A549 (cell line): ENCODE measurements around the gene PAQR7. TPM values are rescaled to one million over a fixed set of nuclear protein-coding genes. Genes with fewer than 3 reads are reported as not detected.
A peak's percentile ranks its signal among the peaks of the same experiment; 100 is the strongest.

Experiments used
- ATAC-seq, 2 experiments: fragments of 200-7000 bp in 1 of 2; fragments of >200 bp in 1 of 2; cut with Nextera tagmentation in 1 of 2; cut with Tn5 transposase in 1 of 2; 3 replicates each; pipeline versions ENCODE4 v1.8.0 to v1.9.1; 2018 to 2020; ENCODE audit warnings: mild to moderate bottlenecking in 1 of 2, moderate library complexity in 1 of 2
- CTCF ChIA-PET: fragments of 300-600 bp; sonication (Branson Sonifier 250); formaldehyde crosslinking; extraction: SDS; loops from one replicate; lab custom pipeline; 2021; ENCODE audit warnings: antibody characterized with exemption, inconsistent platforms; lab: Yijun Ruan, JAX
- POLR2A ChIA-PET: fragments of 350-600 bp; formaldehyde crosslinking; extraction: SDS; loops from one replicate; lab custom pipeline; 2021; ENCODE audit warnings: antibody characterized with exemption, inconsistent platforms; lab: Yijun Ruan, JAX
- DNase-seq, 2 experiments: peaks; one replicate each; pipeline versions ENCODE4 v3.0.0 to v3.0.0-alpha.2; 2011 to 2016; ENCODE audit warnings: low read depth in 1 of 2, low spot score in 1 of 2
- FAIRE-seq: peaks from 2 replicates; lab custom pipeline; 2011; peaks lifted over from hg19 to GRCh38; lab: Jason Lieb, UNC
- H3K27ac ChIP-seq, 2 experiments: fragments of >200 bp; sonication (Bioruptor Twin); formaldehyde crosslinking; 3 replicates each; pipeline ENCODE4 v1.5.1; 2016 to 2017
- H3K4me1 ChIP-seq: fragments of >200 bp; sonication (Bioruptor Twin); formaldehyde crosslinking; 3 replicates; pipeline ENCODE4 v1.6.1; 2016
- H3K4me2 ChIP-seq: fragments of >200 bp; sonication (Bioruptor Twin); formaldehyde crosslinking; 3 replicates; pipeline ENCODE4 v1.6.1; 2016
- H3K4me3 ChIP-seq: fragments of >200 bp; sonication (Bioruptor Twin); formaldehyde crosslinking; 3 replicates; pipeline ENCODE4 v1.5.1; 2016
- H3K9me3 ChIP-seq: fragments of >200 bp; sonication (Bioruptor Twin); formaldehyde crosslinking; 3 replicates; pipeline ENCODE4 v1.6.1; 2016
- BHLHE40 ChIP-seq: IDR thresholded peaks from 2 replicates; pipeline ENCODE4 v1.6.1; 2012; ENCODE audit warnings: low read depth, low read length, inconsistent platforms
- HES2 ChIP-seq: fragments of >200 bp; sonication (Bioruptor Twin); formaldehyde crosslinking; IDR thresholded peaks from 2 replicates; pipeline ENCODE4 v1.6.1; 2016
- HOXB13 ChIP-seq: fragments of 250-450 bp; sonication (Bioruptor Pico); IDR thresholded peaks from 2 replicates; pipeline ENCODE4 v1.5.0; 2020; ENCODE audit warnings: low read depth, mild to moderate bottlenecking, moderate library complexity
- JUNB ChIP-seq: fragments of >200 bp; sonication (Bioruptor Twin); formaldehyde crosslinking; IDR thresholded peaks from 2 replicates; pipeline ENCODE4 v1.6.1; 2016
- KDM1A ChIP-seq: fragments of 200-600 bp; sonication (generic); IDR thresholded peaks from 2 replicates; pipeline ENCODE4 v1.6.1; 2016; ENCODE audit warnings: low read depth, mild to moderate bottlenecking
- MAFK ChIP-seq: fragments of 450-650 bp; IDR thresholded peaks from 2 replicates; pipeline ENCODE4 v1.6.1; 2014; ENCODE audit not compliant: partially characterized antibody
- MAZ ChIP-seq: fragments of 150-350 bp; IDR thresholded peaks from 2 replicates; pipeline ENCODE4 v1.6.1; 2014; ENCODE audit warnings: antibody characterized with exemption, low read depth, low read length, borderline replicate concordance
- MYC ChIP-seq: IDR thresholded peaks from 2 replicates; pipeline ENCODE4 v1.6.1; 2012; ENCODE audit warnings: mild to moderate bottlenecking, inconsistent platforms, low read length, improper control_type of control experiment, borderline replicate concordance
- NR3C1 ChIP-seq: fragments of >200 bp; sonication (Bioruptor Twin); formaldehyde crosslinking; IDR thresholded peaks from 3 replicates; pipeline ENCODE4 v1.6.1; 2017
- PBX3 ChIP-seq: IDR thresholded peaks from 2 replicates; pipeline ENCODE4 v1.6.1; 2012
- RARB ChIP-seq: fragments of 250-450 bp; sonication (Bioruptor Pico); IDR thresholded peaks from 2 replicates; pipeline ENCODE4 v1.8.0; 2021; ENCODE audit warnings: mild to moderate bottlenecking, moderate library complexity
- USF2 ChIP-seq: fragments of 450-650 bp; IDR thresholded peaks from 2 replicates; pipeline ENCODE4 v1.6.1; 2014; ENCODE audit warnings: antibody characterized with exemption
- ZC3H11A ChIP-seq: fragments of 450-650 bp; IDR thresholded peaks from 2 replicates; pipeline ENCODE4 v1.6.1; 2014; ENCODE audit warnings: antibody characterized with exemption, mild to moderate bottlenecking
- ZFP36 ChIP-seq: fragments of 450-650 bp; IDR thresholded peaks from 2 replicates; pipeline ENCODE4 v1.6.1; 2014; ENCODE audit warnings: borderline replicate concordance; ENCODE audit not compliant: partially characterized antibody
- ZNF302 ChIP-seq: fragments of 250-450 bp; sonication (Bioruptor Pico); IDR thresholded peaks from 2 replicates; pipeline ENCODE4 v1.9.0; 2021; ENCODE audit warnings: inconsistent platforms, mild to moderate bottlenecking, moderate library complexity
- WGBS: methylation state at CpG from one replicate; pipeline ENCODE4 v1.1.6; 2017; ENCODE audit errors: missing lambda C conversion rate; 5-methylcytosine and 5-hydroxymethylcytosine counted together
- polyA plus RNA-seq, 4 experiments: library from polyadenylated mRNA; depleted of rRNA in 3 of 4; stranded (reverse); fragments of >200 nt; fragmentation: RNase III in 1 of 4; extraction: RNeasy Plus Mini Kit Qiagen cat#74134 plus additional on column Dnase treatment in 1 of 4; gene quantifications; 2 replicates in 3 of 4; 3 replicates in 1 of 4; pipeline ENCODE4 v1.2.3, GENCODE V29; 2011 to 2017

The PAQR7 gene
- polyA plus RNA-seq, 2 of the 4 experiments (the other 2 are of a cell fraction): 2.3 to 6.0 TPM

GRCh38 chr1:25872713-25873112, 2.8 kb downstream of the PAQR7 start:
- TF ChIP-seq HOXB13 (CRISPR knock-in tag) (no peak), PBX3 (no peak), JUNB (no peak), NR3C1 (no peak), ZNF302 (CRISPR knock-in tag) (no peak), MYC (no peak), MAFK (no peak), MAZ (no peak), HES2 (no peak), USF2 (no peak)
- POLR2A ChIA-PET: no interaction called here
- CTCF ChIA-PET: interaction anchor here (0.7 kb wide), 1 partner anchor 17 kb away, joined by 3 read pairs; no protein-coding TSS in a partner anchor
- Histone ChIP-seq H3K4me2 (no peak overlapping the region), H3K4me1 (peaks cover 49% of the 10 kb centered on the region), H3K27ac (peak overlapping the region in 1 of 2 experiments; percentile 62; a peak in 1 of 6 replicates), H3K4me3 (no peak overlapping the region), H3K9me3 (no peaks in the 10 kb centered on the region)
- DNase-seq (no peak), ATAC-seq (no peak), FAIRE-seq (no peak)
- 88% methylated on average over 2 of the region's 2 CpGs for WGBS

GRCh38 chr1:25871704-25872494, 3.6 kb downstream of the PAQR7 start:
- CTCF ChIA-PET: interaction anchor here (0.7 kb wide), 1 partner anchor 18 kb away, joined by 3 read pairs; no protein-coding TSS in a partner anchor
- no peaks in the 10 kb centered on the region for H3K9me3 ChIP-seq

GRCh38 chr1:25871086-25871703, 4.3 kb downstream of the PAQR7 start:
- DNase-seq (no peak), FAIRE-seq (no peak), ATAC-seq (no peak)
- ChIA-PET CTCF (no interaction called here), POLR2A (no interaction called here)
- Histone ChIP-seq H3K4me3 (no peak overlapping the region), H3K9me3 (no peaks in the 10 kb centered on the region), H3K4me2 (peak overlapping the region; percentile 51), H3K27ac (peak overlapping the region; percentile 45 to 62; a peak in 4 of 6 replicates), H3K4me1 (peaks cover 65% of the 10 kb centered on the region)
- 46% methylated on average over 5 of the region's 5 CpGs for WGBS
- TF ChIP-seq ZNF302 (CRISPR knock-in tag) (no peak), KDM1A (no peak), PBX3 (no peak)

More at GRCh38 chr1:25871704-25872494, 3.6 kb downstream of the PAQR7 start:
- POLR2A ChIA-PET: no interaction called here
- Histone ChIP-seq H3K4me3 (no peak overlapping the region), H3K27ac (peak overlapping the region; percentile 8 to 62; a peak in 3 of 6 replicates), H3K4me2 (peak overlapping the region; percentile 51), H3K4me1 (peaks cover 58% of the 10 kb centered on the region)
- TF ChIP-seq BHLHE40 (no peak), ZC3H11A (no peak), RARB (CRISPR knock-in tag) (no peak), ZFP36 (peak; percentile 71), HES2 (no peak)
- DNase-seq (no peak), ATAC-seq (no peak), FAIRE-seq (no peak)
- WGBS: 69% methylated on average over 9 of the region's 9 CpGs
